Activated effector memory CD4-positive, alpha-beta T cell treated with Interleukin-2 at 50 U/mL for 16 hours (primary cell): Measurements from ENCODE around the gene LSM3.

Experiments
- DNase-seq: peaks from one replicate; pipeline ENCODE4 v3.0.0-alpha.2; 2020

LSM3 gene

DNA sequence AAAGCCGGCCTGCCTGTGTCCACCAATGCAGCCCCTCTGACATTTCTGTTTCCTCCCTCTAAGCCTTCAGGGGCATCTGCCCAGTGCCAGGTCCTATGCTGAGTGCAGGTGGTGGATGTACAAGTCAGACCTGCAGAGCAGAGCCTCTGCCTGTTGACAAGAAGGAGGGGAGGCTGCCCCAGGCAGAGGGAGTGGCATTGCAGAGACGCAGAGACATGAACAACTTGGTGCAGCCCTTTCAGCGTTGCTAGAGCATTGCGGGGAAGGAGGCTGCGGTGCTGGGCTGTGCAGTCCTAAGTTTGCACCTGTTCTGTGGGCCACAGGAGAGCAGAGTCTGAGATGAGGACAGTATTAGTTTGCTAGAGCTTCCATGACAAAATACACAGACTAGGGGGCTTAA lies 65.2 kb downstream of the LSM3 start:
- DNase-seq, result no peak

DNA sequence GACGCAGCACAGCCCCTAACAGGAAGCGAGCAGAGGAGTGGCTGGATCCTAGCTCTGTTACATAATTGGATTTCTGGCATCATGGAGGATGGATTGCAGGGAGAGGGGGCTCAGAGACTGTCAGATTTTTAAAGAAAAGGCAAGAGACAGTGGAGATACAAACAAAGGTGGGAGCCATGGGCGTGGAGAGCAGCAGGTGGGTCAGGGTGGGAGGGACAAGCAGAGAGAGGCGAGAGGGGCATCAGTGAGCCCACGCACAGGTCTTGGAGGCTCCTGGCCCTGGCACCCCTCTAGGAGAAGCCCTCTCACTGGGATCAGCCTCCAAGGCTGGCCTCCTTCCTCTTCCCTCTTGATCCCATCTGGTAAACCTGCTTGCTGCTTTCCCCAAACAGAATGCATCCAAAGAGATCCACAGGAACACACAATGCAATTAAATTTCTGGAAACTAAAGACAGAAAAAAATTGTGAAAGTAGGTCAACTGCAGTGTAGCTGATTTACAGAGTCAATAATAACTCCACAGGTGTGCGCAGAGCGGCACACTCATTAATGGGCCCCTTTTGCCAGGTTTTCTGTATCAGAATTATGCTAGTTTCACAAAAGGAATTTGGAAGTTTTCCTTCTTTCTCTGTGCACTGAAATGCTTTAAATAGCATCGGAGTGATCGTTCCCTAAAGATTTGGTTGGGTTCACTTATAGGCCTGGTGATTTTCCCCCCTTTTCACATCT lies 66.1 kb downstream of the LSM3 start:
- no peak for DNase-seq

DNA sequence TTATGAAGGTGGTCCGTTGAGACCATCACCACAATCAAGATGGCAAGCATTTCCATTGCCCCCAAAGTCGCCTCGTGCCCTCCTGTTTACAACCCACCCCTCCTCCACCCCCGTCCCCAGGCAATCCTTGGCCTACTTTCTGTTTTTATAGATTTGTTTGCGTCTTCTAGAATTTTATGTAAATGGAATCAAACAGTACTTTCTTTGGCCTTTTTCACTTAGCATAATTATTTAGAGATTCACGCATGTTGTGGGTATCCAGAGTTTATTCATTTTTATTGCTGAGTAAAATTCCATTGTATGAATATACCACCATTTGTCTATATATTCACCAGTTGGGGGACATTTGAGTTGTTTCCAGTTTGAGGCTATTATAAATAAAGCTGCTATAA lies 66.6 kb downstream of the LSM3 start:
- no peak for DNase-seq

DNA sequence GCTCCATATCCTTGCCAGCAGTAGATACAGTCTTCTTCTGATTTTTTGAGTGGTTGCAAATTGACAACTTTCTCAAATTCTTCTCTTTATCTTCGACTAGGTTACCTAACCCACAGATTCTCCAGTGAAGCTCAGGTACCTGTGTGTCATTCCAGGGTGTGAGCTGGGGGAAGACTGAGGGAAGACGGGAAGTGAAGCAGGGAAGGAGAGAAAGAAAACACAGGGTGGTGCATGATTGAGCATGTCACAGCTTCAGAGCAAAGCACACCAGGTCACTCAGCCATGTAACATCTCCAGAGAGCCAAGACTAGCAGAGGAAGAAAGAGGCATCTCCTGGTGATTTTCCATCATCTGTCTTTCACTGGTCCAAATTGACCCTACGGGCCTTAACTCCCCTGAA lies 67.2 kb downstream of the LSM3 start:
- DNase-seq, result no peak

DNA sequence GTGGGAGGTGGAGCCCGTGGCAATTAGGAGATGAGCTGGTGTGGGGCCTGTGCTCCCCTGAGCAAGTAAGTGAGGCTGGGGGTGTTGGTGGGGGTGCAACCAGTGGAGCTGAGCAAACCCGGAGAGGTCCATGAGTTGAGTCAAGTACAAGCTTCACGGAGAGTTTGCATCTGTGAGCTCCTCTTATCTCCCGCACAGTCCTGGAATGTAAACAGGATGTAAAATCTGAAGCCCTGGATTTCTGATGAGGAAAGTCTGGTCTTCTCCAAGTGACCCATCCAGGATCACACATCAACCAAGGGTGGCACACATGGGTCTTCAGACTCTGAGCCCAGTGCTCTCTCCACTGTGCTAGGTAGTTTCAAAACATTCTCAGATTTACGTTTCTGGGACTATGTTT lies 67.8 kb downstream of the LSM3 start:
- DNase-seq, result no peak

DNA sequence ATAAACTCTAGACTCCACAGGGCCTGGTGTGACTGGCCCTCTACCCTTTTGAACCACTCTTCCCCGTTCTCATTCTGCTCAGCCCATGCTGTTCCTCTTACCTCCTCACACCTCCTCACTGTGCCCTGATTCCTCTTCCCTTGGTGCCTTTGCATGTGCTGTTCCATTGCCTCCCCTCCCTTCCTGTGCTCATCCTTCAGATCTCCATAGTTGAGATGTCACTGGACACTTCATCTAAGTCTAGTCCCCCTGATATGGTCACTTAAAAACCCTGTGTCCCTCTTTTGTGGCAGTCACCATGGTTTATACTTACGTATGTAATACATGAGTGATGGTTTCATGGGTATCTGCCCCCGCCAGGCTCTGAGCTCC lies 69.8 kb downstream of the LSM3 start:
- no peak for DNase-seq

DNA sequence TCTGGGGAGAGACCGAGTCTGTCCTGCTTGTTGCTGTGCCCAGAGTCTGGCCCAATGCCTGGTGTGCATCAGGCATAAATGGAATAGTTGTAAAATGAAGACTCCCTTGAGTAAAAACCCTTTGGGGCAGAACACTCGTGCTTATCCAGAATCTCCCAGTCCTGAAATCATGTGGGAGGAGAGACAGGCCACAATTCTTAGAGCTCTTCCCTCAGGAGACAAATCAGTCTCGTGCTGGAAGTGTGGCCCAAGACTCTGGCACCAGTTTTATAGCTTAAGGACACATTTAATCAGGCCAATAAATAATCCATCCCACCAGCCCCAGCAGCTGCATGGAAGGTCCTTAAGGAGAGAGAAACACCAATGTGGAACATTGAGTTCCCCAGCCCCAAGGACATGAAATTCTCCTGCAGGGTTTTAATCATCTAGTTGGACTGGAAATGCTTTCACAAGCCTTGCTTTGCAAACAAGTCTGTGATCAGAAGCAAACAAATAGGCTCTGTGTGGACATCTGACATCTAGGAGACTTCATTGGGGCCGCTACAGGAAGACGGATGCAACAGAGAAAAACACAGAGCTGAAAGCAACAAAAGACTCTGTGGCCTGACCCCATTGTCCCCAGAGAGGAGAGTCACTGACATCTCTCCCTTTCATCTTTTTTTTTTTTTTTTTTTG lies 70.4 kb downstream of the LSM3 start:
- no peak for DNase-seq
